Muscle layer of duodenum (tissue), 2 donors: ENCODE measurements around the gene TM9SF4.
A peak's percentile ranks its signal among the peaks of the same experiment; 100 is the strongest.

Experiments
- H3K27ac ChIP-seq: one replicate; pipeline ENCODE4 v1.7.0; 2013; ENCODE audit warnings: mild to moderate bottlenecking, low read length
- H3K27me3 ChIP-seq: one replicate; pipeline ENCODE4 v1.7.0; 2013; ENCODE audit warnings: low read depth, mild to moderate bottlenecking, control low read depth, low read length
- H3K36me3 ChIP-seq, 2 donors: one replicate each; pipeline ENCODE4 v1.7.0; 2013; ENCODE audit warnings: low read length in 2 of 2, control low read depth in 1 of 2, mild to moderate bottlenecking in 1 of 2; ENCODE audit not compliant: insufficient read depth in 2 of 2, control insufficient read depth in 1 of 2
- H3K4me1 ChIP-seq, 2 donors: one replicate each; pipeline ENCODE4 v1.7.0; 2013; ENCODE audit warnings: low read length in 2 of 2, mild to moderate bottlenecking in 2 of 2, control low read depth in 1 of 2, moderate library complexity in 1 of 2; ENCODE audit not compliant: insufficient read depth in 2 of 2, control insufficient read depth in 1 of 2
- H3K4me3 ChIP-seq, 2 donors: one replicate each; pipeline ENCODE4 v1.7.0; 2013; ENCODE audit warnings: low read length in 2 of 2, low read depth in 1 of 2, mild to moderate bottlenecking in 1 of 2
- H3K9me3 ChIP-seq, 2 donors: one replicate each; pipeline ENCODE4 v1.7.0; 2013; ENCODE audit warnings: low read length in 2 of 2, control low read depth in 1 of 2, mild to moderate bottlenecking in 1 of 2; ENCODE audit not compliant: control insufficient read depth in 1 of 2
- donor health status: healthy.

The TM9SF4 gene, protein sequence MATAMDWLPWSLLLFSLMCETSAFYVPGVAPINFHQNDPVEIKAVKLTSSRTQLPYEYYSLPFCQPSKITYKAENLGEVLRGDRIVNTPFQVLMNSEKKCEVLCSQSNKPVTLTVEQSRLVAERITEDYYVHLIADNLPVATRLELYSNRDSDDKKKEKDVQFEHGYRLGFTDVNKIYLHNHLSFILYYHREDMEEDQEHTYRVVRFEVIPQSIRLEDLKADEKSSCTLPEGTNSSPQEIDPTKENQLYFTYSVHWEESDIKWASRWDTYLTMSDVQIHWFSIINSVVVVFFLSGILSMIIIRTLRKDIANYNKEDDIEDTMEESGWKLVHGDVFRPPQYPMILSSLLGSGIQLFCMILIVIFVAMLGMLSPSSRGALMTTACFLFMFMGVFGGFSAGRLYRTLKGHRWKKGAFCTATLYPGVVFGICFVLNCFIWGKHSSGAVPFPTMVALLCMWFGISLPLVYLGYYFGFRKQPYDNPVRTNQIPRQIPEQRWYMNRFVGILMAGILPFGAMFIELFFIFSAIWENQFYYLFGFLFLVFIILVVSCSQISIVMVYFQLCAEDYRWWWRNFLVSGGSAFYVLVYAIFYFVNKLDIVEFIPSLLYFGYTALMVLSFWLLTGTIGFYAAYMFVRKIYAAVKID

DNA sequence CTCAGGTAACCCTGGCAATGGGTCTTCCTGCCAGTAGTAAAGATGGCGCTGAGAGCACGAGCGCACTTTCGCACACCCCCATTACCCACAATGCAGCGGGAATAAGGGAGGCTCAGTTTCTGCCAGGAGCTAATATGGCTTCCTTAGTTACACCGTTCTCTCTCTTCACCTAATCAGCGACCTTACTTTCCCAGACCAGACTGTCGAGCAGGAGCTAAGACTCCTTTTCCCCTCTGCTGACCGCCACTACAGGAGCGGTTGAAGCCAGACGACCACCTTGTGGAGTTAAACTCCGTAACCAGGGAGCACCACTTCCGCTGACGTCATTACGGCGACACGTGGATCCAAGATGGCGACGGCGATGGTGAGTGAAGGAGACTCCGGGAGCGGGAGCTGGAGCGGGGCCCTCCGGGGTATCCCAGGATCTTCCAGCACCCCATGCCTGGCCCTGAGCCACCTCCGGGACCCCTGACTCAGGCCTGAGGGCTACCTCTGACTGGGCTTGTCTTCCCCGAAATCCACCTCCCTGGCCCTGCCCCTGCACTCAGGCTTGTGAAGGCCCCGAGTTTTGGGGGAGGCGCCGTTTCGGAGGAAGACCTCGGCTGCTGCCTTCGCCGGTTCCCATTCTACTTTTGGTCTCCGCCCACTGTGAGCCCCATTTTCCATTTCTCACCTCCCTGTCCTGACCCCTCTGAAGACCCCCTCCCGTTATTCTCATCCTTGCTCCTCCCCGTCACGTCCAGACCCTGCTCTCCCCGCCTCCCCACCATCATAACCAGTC is at the start of gene TM9SF4:
TM9SF4 (plus strand) TSS at position 323 of the 781 bp plus-strand sequence; CDS start at position 350, 27 bp downstream.
- Histone ChIP-seq H3K36me3 (peaks cover 0 to 8% of the 10 kb centered on the region in 2 donors), H3K27ac (peak within 1 kb of the TSS; percentile 98), H3K9me3 (no peaks in the 10 kb centered on the region), H3K27me3 (no peaks in the 10 kb centered on the region), H3K4me3 (peak within 1 kb of the TSS; percentile 94 to 98), H3K4me1 (peaks cover 17 to 34% of the 10 kb centered on the region in 2 donors)

DNA sequence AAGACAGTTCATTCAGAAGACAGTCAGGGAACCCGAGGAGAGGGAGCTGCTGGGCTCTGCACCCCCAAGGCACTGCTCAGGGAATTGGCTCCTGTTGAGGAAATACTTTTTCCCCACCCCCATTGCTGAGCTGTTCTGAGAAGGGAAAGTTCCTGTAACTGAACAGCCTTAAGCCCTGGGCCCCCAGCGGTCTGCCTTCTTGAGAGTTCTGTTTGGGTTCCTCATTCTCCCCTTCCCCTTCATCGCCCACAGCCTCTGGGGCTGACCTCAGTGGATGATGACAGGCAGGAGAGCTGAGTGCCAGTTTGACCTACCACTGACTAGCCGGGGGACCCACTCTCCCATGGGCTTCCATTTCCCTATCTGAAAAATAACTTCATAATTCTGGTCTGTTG is 46.7 kb upstream of the TM9SF4 start:
- Histone ChIP-seq H3K36me3 (no peaks in the 10 kb centered on the region), H3K9me3 (no peaks in the 10 kb centered on the region), H3K27me3 (peaks cover 3% of the 10 kb centered on the region), H3K4me3 (no peak overlapping the region), H3K4me1 (peaks cover 4 to 6% of the 10 kb centered on the region in 2 donors), H3K27ac (peak overlapping the region; percentile 1)

DNA sequence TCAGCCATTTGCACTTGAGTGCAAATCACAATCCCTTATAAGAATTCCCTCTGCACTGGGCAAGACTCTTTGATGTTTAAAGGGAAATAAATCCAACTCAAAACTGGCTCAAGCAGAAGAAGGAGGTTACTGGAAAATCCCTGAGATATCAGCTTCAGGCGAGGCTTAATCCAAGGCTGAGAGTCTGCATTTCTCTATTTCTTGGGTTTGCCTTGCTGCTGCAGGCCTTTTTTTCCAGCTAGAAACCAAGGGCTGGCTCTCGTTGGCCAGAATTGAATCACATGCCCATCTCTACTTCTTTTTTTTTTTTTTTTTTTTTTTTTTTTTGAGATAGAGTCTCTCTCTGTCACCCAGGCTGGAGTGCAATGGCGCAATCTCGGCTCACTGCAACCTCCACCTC is 45.8 kb upstream of the TM9SF4 start:
- Histone ChIP-seq H3K4me1 (peaks cover 4 to 6% of the 10 kb centered on the region in 2 donors), H3K27me3 (peaks cover 3% of the 10 kb centered on the region), H3K36me3 (no peaks in the 10 kb centered on the region), H3K27ac (peak overlapping the region; percentile 1), H3K9me3 (no peaks in the 10 kb centered on the region), H3K4me3 (no peak overlapping the region)

DNA sequence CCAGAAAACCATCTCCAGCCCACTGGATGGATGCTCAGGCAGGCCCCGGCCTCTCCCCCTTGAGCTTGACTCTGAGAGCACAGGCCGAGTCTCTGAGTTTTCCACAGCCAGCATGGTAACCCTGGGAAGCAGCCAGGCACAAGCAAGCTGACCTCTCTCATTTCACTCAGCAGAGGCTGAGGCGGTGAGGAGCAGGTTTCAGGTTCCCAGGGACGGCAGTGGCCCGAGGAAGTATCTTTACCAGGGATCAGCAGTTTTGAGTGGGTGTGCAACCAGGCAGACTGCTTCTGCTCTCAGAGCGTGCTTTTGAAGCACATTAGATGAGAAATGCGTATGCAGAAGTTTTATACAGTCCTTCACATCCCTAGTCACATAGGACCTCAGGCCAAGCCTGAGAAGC is 44.8 kb upstream of the TM9SF4 start:
- Histone ChIP-seq H3K27ac (no peak overlapping the region), H3K36me3 (no peaks in the 10 kb centered on the region), H3K9me3 (no peaks in the 10 kb centered on the region), H3K27me3 (peaks cover 3% of the 10 kb centered on the region), H3K4me1 (peaks cover 4 to 6% of the 10 kb centered on the region in 2 donors), H3K4me3 (no peak overlapping the region)

DNA sequence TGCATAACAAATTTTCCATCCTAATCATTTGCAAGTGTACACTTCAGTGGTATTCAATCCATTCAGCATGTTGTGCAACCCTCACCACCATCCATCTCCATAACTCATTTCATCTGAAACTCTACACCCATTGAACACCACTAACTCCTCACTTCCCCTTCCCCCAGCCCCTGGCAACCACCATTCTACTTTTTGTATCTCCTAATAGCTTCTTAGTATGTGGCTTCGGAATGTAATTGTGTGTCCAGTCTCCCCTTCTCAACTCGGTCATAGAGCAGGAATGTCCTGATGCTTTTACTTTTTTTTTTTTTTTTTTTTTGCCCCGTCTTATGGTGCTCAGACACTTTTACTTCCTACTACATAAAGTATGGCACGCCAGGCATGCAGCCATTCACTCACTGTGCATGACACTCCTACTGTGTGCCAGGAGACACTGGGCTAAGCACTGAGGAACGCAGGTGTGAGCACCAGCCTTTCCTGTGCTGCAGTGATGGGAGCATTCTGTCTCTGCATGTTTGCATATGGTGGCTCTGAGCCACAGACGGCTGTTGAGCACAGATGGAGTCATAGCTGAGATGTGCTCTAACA is 42.2 kb upstream of the TM9SF4 start:
- H3K4me1 ChIP-seq = peaks cover 0 to 6% of the 10 kb centered on the region in 2 donors
- no peaks in the 10 kb centered on the region for H3K9me3 ChIP-seq
- no peak overlapping the region for H3K27ac ChIP-seq
- no peaks in the 10 kb centered on the region for H3K27me3 ChIP-seq
- no peak overlapping the region for H3K4me3 ChIP-seq
- no peaks in the 10 kb centered on the region for H3K36me3 ChIP-seq

DNA sequence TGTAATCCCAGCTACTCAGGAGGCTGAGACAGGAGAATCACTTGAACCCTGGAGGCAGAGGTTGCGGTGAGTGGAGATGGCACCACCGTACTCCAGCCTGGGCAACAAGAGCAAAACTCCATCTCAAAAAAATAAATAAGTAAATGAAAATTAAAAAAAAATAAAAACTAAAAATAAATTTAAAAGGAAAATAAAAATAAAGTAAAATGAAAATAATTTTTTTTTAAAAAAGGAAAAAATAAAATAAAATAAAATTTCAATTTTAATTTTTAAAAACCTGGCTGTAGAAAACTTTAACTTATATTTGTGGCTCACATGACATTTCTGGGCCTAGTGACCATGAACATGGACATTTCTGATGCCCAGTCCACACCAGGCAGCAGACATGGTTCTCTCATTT is 41.3 kb upstream of the TM9SF4 start:
- Histone ChIP-seq H3K36me3 (no peaks in the 10 kb centered on the region), H3K27ac (no peak overlapping the region), H3K27me3 (no peaks in the 10 kb centered on the region), H3K4me3 (no peak overlapping the region), H3K4me1 (peaks cover 0 to 6% of the 10 kb centered on the region in 2 donors), H3K9me3 (no peaks in the 10 kb centered on the region)

DNA sequence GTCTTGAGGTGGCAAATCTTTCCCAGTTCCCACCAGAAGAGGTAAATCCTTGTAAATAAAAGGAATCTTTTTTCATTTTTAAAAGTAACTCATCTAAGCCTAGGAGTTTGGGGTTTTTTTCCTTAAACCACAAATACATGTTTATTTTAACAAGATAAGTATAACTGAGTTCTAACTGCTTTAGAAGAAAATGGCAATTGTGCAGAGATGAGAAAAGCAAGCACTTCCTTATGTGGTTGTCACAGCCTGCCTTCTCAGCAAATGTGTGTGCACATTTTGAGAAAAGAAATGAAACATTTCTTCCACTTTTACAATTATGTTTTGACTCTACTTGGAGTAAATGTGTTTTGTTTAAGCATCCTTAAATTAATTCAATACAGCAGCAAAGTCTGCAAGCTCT is 39.8 kb upstream of the TM9SF4 start:
- no peak overlapping the region for H3K27ac ChIP-seq
- H3K36me3 ChIP-seq = no peaks in the 10 kb centered on the region
- no peaks in the 10 kb centered on the region for H3K9me3 ChIP-seq
- H3K27me3 ChIP-seq = no peaks in the 10 kb centered on the region
- H3K4me1 ChIP-seq = peaks cover 0 to under 1% of the 10 kb centered on the region in 2 donors
- no peak overlapping the region for H3K4me3 ChIP-seq

DNA sequence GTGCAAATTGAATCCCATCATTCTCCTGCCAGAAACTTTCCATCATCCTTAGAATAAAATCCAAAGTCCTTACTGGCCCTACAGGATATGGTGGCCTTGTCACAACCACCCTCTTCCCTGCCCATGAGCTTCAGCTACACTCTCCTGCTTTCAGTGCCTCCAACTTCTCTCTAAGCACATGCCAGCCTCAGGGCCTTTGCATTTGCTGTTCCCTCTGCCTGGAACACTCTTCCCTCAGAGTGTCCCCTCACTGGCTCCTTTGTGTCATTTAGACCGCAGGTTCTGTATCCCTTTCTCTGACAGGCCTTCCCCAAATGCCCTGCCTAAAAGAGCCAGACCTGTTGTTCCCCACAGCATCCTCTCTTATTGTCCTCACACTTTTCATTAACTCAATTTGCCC is 39.2 kb upstream of the TM9SF4 start:
- Histone ChIP-seq H3K36me3 (no peaks in the 10 kb centered on the region), H3K4me3 (no peak overlapping the region), H3K27ac (no peak overlapping the region), H3K4me1 (no peaks in the 10 kb centered on the region), H3K27me3 (no peaks in the 10 kb centered on the region), H3K9me3 (no peaks in the 10 kb centered on the region)

DNA sequence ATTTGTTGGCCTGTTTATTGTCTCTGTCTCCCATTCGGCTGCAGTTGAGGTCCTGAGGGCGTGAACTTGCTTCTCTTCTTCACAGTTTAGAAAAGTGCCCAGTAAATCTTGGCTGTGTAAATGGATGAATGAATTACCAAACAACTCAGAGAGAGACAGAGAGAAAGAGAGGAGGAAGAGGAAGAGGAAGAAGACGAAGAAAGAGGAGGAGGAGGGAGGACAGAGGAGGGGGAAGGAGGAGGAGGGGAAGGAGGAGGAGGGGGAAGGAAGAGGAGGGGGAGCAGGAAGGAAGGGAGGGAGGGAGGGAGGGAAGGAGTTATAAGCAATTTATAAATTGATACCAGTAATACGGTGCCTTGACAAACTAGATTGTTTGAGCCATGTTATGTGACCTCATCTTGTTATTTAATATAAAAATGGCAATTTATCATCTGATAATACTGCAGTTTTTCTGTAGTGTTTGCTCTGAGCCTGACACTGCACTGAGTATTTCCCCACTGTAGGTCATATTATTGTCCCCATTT is 38.8 kb upstream of the TM9SF4 start:
- Histone ChIP-seq H3K27ac (no peak overlapping the region), H3K9me3 (no peaks in the 10 kb centered on the region)

DNA sequence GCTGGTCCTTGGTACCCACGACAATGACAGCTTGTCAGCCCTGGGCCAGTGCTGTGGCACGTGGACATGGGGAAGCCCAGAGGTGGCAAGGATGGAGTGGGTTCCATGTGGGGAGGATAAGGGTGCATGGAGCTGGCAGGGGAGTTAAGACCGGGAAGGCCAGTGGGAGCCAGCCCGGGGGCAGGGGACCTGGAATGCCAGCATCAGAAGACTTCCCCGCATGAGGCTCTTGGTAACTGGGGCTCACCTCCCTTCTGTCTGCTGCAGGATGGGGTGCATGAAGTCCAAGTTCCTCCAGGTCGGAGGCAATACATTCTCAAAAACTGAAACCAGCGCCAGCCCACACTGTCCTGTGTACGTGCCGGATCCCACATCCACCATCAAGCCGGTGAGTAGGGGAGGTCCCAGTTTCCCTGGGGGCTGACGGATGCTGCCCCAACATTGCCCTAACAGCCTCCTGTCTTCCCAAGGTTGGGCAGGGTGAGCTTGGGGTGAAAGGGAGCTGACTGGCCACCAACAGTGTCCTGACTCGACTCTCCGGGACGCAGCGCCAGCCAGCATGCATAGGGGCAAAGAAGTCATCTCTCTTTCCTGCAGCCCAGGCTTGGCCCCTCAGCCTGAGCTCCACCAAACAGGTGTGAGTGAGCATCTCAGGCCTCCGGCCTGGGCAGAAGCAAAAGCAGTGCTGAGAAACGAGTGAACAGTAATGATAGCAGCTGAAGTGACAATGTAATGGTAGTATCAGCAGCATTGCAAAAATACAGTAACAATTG is 37.9 kb upstream of the TM9SF4 start:
- no peaks in the 10 kb centered on the region for H3K4me1 ChIP-seq
- no peaks in the 10 kb centered on the region for H3K9me3 ChIP-seq
- no peaks in the 10 kb centered on the region for H3K27me3 ChIP-seq
- no peaks in the 10 kb centered on the region for H3K36me3 ChIP-seq
- H3K4me3 ChIP-seq = no peak overlapping the region
- no peak overlapping the region for H3K27ac ChIP-seq

More for the DNA sequence above, 38.8 kb upstream of the TM9SF4 start:
- no peaks in the 10 kb centered on the region for H3K27me3 ChIP-seq
- H3K4me3 ChIP-seq = no peak overlapping the region
- no peaks in the 10 kb centered on the region for H3K36me3 ChIP-seq
- no peaks in the 10 kb centered on the region for H3K4me1 ChIP-seq
